GM18505 (cell line): ENCODE measurements around the gene ANKRD30B.
"Not testable (repeated sequence)": the region's sequence is repeated elsewhere in the genome, so short reads cannot be mapped to it uniquely, and the experiment has no call there.

Experiments used
- ATAC-seq: cut with Tn5 transposase; IDR thresholded peaks from one replicate; pipeline ENCODE4 v1.9.1; 2021; ENCODE audit not compliant: unreplicated experiment
- POLR2A ChIP-seq: IDR thresholded peaks from 4 replicates; pipeline ENCODE4 v1.6.1; 2011; ENCODE audit warnings: borderline replicate concordance; ENCODE audit not compliant: insufficient read depth, insufficient read length; ENCODE audit errors: extremely low read depth

Gene ANKRD30B

GRCh38 chr18:14841607-14842006 is 93.6 kb downstream of the ANKRD30B start:
- not testable (repeated sequence) for ATAC-seq

GRCh38 chr18:14851533-14851932 is 103.6 kb downstream of the ANKRD30B start:
- ATAC-seq, result not testable (repeated sequence)

DNA sequence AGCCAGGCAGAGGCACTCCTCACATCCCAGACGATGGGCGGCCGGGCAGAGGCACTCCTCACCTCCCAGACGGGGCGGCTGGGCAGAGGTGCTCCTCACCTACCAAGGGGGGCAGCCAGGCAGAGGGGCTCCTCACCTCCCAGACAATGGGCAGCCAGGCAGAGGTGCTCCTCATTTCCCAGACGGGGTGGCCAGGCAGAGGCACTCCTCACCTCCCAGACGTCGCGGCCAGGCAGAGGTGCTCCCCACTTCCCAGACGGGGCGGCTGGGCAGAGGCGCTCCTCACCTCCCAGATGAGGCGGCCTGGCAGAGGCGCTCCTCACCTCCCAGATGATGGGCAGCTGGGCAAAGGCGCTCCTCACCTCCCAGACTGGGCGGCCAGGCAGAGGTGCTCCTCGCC is 107.7 kb downstream of the ANKRD30B start:
- not testable (repeated sequence) for ATAC-seq

- not testable (repeated sequence) for ATAC-seq
Measured at GRCh38 chr18:14856256-14856655, 108.3 kb downstream of the ANKRD30B start.

DNA sequence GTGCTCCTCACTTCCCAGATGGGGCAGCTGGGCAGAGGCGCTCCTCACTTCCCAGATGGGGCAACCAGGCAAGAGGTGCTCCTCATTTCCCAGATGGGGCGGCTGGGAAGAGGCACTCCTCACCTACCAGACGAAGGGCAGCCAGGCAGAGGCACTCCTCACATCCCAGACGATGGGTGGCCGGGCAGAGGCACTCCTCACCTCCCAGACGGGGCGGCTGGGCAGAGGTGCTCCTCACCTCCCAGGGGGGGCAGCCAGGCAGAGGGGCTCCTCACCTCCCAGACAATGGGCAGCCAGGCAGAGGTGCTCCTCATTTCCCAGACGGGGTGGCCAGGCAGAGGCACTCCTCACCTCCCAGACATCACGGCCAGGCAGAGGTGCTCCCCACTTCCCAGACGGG is 110.5 kb downstream of the ANKRD30B start:
- ATAC-seq, result not testable (repeated sequence)

GRCh38 chr18:14859995-14860394 is 112.0 kb downstream of the ANKRD30B start:
- ATAC-seq, result not testable (repeated sequence)

DNA sequence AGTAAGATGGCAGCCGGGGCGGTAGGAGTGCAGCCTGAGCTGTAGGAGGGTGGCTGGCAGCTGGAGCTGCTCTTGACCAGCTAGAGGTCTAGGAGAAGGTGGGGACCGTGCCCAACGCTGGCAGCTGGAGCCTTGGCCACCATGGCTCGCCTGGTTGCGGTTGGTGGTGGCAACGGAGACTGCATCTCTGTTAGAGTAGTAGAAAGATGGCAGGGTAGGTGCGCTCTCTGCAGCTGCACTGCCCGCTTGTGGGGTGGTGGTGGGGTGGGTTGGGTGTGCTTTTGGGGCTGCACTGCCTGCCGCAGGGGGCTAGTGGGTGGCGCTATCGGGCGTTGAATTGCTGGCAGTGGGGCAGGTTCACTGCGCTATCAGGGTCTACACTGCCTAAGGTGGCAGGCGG is 118.5 kb downstream of the ANKRD30B start:
- ATAC-seq, result not testable (repeated sequence)

- not testable (repeated sequence) for ATAC-seq
Measured at GRCh38 chr18:14867988-14868387, 120.0 kb downstream of the ANKRD30B start.

GRCh38 chr18:14868825-14869224 is 120.9 kb downstream of the ANKRD30B start:
- ATAC-seq, result not testable (repeated sequence)

DNA sequence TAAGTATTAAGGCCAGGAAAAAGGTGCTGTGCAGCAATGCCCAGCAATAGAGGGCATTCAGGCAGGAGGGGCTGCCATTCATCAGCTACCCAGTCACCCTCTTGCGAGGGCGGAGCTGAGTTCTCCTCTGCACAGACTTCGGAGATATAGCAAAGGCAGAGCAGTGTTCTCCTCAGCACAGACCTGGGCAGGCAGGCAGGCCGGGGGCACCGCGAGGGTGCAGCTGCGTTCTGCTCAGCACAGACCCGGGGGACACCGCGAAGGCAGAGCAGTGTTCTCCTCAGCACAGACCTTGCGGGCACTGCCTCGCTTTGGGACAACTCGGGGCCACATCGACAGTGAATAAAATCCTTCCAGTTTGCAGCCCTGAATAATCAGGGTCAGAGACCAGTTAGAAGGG is 130.9 kb downstream of the ANKRD30B start:
- ATAC-seq, result not testable (repeated sequence)

- no peak for TF ChIP-seq POLR2A
- no peak for ATAC-seq
Measured at GRCh38 chr18:14900435-14900834, 152.5 kb downstream of the ANKRD30B start.
